GM19043 (cell line): Measurements from ENCODE around the gene RAB3GAP2.
A peak's percentile ranks its signal among the peaks of the same experiment; 100 is the strongest.
"Not testable (repeated sequence)": the region's sequence is repeated elsewhere in the genome, so short reads cannot be mapped to it uniquely, and the experiment has no call there.

ENCODE experiments used
- ATAC-seq: cut with Tn5 transposase; IDR thresholded peaks from one replicate; pipeline ENCODE4 v1.9.1; 2021; ENCODE audit warnings: low read depth; ENCODE audit not compliant: unreplicated experiment

The RAB3GAP2 gene

GRCh38 chr1:220272047-220272840, at the start of gene RAB3GAP2:
RAB3GAP2 (minus strand) TSS chr1:220272453; CDS start chr1:220272337, 116 bp downstream.
- peak; percentile 91 for ATAC-seq

- no peak for ATAC-seq
Measured at GRCh38 chr1:220321758-220322157, 49.5 kb upstream of the RAB3GAP2 start.

- ATAC-seq = no peak
Measured at GRCh38 chr1:220320709-220321108, 48.5 kb upstream of the RAB3GAP2 start.

GRCh38 chr1:220318673-220319072, 46.4 kb upstream of the RAB3GAP2 start:
- ATAC-seq = no peak

GRCh38 chr1:220317161-220317560, 44.9 kb upstream of the RAB3GAP2 start:
- no peak for ATAC-seq

- ATAC-seq = no peak
Measured at GRCh38 chr1:220316305-220316704, 44.1 kb upstream of the RAB3GAP2 start.

- ATAC-seq = no peak
Measured at GRCh38 chr1:220315070-220315839, 43.0 kb upstream of the RAB3GAP2 start.

GRCh38 chr1:220313576-220313975, 41.3 kb upstream of the RAB3GAP2 start:
- ATAC-seq = no peak

GRCh38 chr1:220310147-220310546, 37.9 kb upstream of the RAB3GAP2 start:
- not testable (repeated sequence) for ATAC-seq

GRCh38 chr1:220307607-220308006, 35.4 kb upstream of the RAB3GAP2 start:
- no peak for ATAC-seq

GRCh38 chr1:220306339-220306738, 34.1 kb upstream of the RAB3GAP2 start:
- ATAC-seq = no peak

- no peak for ATAC-seq
Measured at GRCh38 chr1:220303871-220304270, 31.6 kb upstream of the RAB3GAP2 start.

GRCh38 chr1:220301630-220302029, 29.4 kb upstream of the RAB3GAP2 start:
- no peak for ATAC-seq

- ATAC-seq = no peak
Measured at GRCh38 chr1:220300442-220301121, 28.3 kb upstream of the RAB3GAP2 start.

- no peak for ATAC-seq
Measured at GRCh38 chr1:220299337-220299736, 27.1 kb upstream of the RAB3GAP2 start.

- no peak for ATAC-seq
Measured at GRCh38 chr1:220298470-220299205, 26.4 kb upstream of the RAB3GAP2 start.

- ATAC-seq = no peak
Measured at GRCh38 chr1:220296981-220297380, 24.7 kb upstream of the RAB3GAP2 start.

- no peak for ATAC-seq
Measured at GRCh38 chr1:220294846-220295301, 22.6 kb upstream of the RAB3GAP2 start.

GRCh38 chr1:220291580-220291979, 19.3 kb upstream of the RAB3GAP2 start:
- ATAC-seq = no peak

GRCh38 chr1:220290140-220290761, 18.0 kb upstream of the RAB3GAP2 start:
- ATAC-seq = no peak
